HG03439 (cell line): ENCODE measurements around the gene PPP1R2C.

Experiments
- ATAC-seq: cut with Tn5 transposase; IDR thresholded peaks from one replicate; pipeline ENCODE4 v1.9.1; 2021; ENCODE audit warnings: mild to moderate bottlenecking, moderate library complexity; ENCODE audit not compliant: unreplicated experiment

Gene PPP1R2C

DNA sequence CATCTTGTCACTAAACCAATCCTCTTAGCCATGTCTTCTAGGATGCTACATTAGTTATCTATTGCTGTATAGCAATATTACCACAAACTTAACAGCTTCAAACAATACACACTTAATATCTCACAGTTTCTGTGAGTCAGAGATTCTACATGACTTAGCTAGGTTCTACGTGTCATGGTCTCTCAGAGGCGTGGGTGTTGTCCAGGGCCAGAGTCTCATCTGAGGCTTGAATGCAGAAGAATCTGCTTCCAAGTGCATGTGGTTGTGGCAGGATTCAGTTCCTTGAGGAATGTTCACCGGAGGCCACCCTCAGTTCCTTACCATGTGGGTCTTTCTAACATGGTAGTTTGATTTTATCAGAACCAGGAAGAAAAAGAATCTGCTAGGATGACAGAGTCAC is 26.4 kb downstream of the PPP1R2C start:
- ATAC-seq, result no peak

- ATAC-seq, result no peak
Observed at GRCh38 chrX:42748067-42748850, 29.7 kb downstream of the PPP1R2C start.

GRCh38 chrX:42746606-42747005 is 31.4 kb downstream of the PPP1R2C start:
- ATAC-seq, result no peak

- ATAC-seq, result no peak
Observed at GRCh38 chrX:42740456-42740855, 37.5 kb downstream of the PPP1R2C start.

DNA sequence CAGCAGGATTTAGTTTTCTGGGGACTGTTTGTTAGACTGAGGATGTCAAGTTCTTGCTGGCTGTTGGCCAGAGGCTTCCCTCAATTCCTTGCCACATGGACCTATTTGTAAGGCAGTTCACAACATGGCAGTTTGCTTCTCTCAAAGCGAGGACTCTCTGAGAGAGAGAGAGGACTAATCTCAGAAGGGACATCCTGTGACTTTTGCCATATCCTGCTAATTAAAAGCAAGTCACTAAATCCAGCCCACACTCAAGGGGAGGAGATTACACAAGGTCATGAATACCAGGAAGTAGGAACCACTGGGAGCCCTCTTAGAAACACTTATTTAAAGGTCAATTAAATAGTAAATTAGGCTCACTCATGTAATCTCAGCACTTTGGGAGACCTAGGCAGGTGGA is 38.2 kb downstream of the PPP1R2C start:
- no peak for ATAC-seq

DNA sequence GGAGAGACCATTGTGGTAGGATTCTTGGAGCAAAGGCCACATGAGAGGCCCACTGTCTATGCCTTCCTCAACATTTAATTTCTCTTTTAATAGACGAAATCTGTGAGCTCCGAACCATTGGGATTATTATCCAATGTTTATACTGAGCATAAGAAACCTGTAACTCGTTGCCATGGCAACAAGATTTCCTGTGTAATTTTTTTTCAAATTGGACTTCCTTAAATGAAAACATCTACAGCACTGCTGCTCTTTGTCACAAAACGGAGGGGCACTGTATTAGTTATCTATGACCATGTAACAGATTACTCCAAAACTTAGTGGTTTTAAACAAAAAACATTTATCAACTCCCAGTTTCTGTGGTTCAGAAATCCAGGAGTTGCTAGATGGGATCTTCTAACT is 38.7 kb downstream of the PPP1R2C start:
- no peak for ATAC-seq

DNA sequence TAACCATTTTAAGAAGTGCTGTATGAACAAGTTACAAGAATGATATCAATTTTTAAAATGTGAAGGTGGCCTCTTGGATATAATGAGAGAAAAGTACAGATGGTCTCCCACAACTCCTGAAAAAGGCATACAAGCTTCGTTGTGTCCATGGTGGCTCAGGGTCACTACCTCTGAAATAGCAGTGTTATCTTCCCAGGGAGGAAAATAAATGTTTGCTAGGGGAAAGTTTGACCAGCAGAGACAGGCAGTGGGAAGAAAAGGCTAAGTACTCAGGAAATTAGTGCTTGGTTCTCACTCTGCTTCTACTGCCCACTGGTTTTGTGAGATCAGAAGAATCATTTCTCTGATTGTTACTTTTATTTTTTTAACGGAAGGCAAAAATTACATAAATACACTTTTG is 39.4 kb downstream of the PPP1R2C start:
- ATAC-seq, result no peak

DNA sequence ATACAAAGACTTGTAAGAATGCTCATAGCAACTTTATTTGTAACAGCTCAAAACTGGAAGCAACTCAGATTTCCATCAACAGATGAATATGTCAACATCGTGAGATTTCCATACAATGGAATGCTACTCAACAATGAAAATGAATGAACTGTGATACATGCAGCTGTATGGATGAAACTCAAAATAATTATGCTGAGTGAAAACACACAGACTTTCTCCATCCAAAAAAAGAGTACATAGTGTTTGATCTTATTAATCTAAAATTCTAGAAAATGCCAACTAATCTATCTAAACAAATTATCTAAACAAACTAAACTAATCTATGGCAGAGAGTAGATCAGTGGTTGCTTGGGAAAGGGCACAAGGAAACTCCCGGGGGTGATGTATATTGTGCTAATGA is 42.7 kb downstream of the PPP1R2C start:
- no peak for ATAC-seq

DNA sequence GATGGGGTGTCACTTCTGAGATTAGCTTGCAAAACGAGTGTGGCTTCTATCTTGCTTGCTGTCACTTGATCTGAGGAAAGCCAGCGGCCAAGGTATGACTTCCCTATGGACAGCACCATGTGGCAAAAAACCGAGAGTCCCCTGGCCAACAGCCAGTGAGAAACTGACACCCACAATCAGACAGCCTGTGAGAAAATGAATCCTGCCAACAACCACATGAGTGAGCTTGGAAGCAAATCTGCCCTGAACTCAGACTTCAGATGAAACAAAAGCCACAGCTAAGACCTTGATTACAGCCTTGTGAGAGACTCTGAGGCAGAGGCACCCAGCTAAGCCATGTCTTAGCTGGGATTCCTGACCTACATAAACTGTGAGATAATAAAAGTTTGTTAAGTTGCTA is 45.5 kb downstream of the PPP1R2C start:
- ATAC-seq, result no peak
